AG09309 (cell line): Measurements from ENCODE around the gene SMTN.
"Not testable (repeated sequence)": the region's sequence is repeated elsewhere in the genome, so short reads cannot be mapped to it uniquely, and the experiment has no call there.

Source experiments
- DNase-seq: peaks from one replicate; pipeline ENCODE4 v3.0.0-alpha.2; 2010; ENCODE audit warnings: low read depth
- H3K4me3 ChIP-seq: 2 replicates; pipeline ENCODE4 v1.5.1; 2011; ENCODE audit warnings: mild to moderate bottlenecking, low read depth, low read length, moderate library complexity; ENCODE audit not compliant: control insufficient read depth
- CTCF ChIP-seq: IDR thresholded peaks from 2 replicates; pipeline ENCODE4 v1.5.1; 2011; ENCODE audit warnings: mild to moderate bottlenecking, low read depth, low read length, inconsistent platforms; ENCODE audit not compliant: insufficient read depth, control insufficient read depth; ENCODE audit errors: missing control alignments

The SMTN gene

DNA sequence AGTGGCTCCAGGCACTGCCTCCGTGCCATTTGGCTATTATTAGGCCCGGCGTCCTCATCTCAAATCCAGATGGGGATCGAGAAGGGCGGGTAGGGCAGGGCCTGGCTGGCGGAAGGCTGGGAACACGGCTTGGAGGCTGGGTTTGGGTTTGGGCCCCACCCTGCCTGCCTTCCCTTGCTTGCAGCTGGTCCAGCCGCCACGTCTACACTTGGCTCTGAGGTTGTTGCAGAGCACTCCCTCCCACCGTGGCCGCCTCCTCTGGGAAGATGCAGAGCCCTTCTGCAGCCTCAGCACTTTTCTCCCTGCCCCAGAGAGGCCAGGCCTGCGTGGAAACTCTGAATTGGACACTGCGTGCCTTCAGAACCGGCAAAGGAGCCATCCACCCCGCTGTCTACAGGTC lies 5.2 kb upstream of the SMTN start:
- no peak for TF ChIP-seq CTCF
- peak; percentile 46 for DNase-seq
- H3K4me3 ChIP-seq: no peak overlapping the region

GRCh38 chr22:31077681-31078080 lies 3.4 kb upstream of the SMTN start:
- no peak for TF ChIP-seq CTCF
- no peak for DNase-seq
- H3K4me3 ChIP-seq: no peak overlapping the region

- not testable (repeated sequence) for DNase-seq, H3K4me3 ChIP-seq
Measured at GRCh38 chr22:31078389-31078788, 2.7 kb upstream of the SMTN start.

- no peak for DNase-seq
Measured at GRCh38 chr22:31079095-31079642, 1.9 kb upstream of the SMTN start.

DNA sequence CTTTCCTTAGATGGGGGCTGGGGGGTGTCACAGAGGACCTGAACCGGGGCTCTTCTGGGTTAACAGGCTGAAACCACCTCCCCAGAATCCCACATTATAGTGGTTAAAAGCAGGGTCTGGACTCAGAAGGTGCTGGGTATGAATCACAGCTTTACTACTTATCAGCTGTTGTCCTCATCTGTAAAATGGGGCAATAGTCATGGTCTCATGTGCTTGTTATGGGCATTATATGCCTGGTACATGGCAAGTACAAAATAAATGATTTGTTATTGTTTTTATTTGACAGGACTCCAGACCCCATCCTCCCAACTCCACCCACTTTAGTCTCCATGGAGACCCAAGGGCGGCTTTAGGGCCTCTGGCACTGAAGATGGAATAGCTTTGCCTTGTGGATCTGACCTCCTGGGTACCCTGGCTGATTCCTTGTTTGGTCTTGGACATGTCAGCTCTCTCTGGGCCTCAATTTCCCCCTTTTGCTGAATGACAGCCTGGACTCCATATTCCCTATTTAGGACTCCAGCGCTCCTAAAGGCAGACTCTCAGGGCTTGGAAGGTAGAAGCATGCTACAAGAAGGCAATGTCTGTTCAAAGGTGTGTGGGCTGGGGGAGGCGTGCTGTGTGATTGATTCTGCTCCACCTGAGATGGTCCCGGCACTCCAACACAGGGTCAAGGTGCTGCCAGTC lies 812 bp upstream of the SMTN start:
- H3K4me3 ChIP-seq: peak overlapping the region; percentile 61
- no peak for TF ChIP-seq CTCF
- DNase-seq: no peak

More at GRCh38 chr22:31079095-31079642, 1.9 kb upstream of the SMTN start:
- H3K4me3 ChIP-seq: no peak overlapping the region
- TF ChIP-seq CTCF: no peak

DNA sequence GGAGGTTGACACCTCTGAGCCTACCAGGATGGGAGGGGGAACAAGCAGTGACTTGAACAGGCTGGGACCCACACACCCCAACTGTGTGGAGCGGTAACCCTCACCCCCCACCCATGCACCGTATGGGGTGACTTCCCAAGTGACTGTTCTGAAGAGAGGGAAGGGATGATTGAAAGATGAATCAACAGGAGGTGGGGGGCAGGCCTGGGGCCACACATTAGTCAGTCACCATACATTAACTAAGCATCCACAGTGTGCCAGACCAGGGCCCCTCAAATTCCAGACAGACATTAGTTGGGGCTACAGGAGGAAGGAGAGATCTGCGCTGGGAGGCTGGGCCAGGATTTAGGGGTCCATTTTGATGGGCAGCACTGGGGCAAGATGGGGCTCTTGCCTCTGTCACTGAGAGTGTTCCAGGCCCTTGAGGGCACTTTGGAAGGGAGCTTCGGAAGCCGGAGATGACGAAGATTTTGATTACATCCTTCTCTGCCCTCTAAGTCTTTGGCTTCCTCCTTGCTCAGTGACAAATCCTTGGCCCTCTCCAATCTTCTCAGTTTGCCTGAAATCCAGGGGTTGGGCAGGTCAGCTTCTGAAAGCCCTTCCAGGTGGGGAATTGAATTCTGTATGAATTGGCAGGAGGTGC lies 966 bp downstream of the SMTN start:
- H3K4me3 ChIP-seq: peak overlapping the region; percentile 61
- TF ChIP-seq CTCF: no peak
- no peak for DNase-seq
